ENCODE results near the gene MBL2. TPM values are rescaled to one million over a fixed set of nuclear protein-coding genes. Genes with fewer than 3 reads are reported as not detected.

Gene MBL2
- total and polyA plus RNA-seq, 2 of the 8 experiments (the other 6 are each of a cell fraction or from before 2014, with no cell fraction given), result not detected

- H2BK12ac ChIP-seq (ENCODE audit: low read depth, low read length), result no peak overlapping the region
- no peak overlapping the region for H4K8ac ChIP-seq (ENCODE audit: extremely low read depth, insufficient read depth, low read length)
- H2BK20ac ChIP-seq (ENCODE audit: low read length), result no peak overlapping the region
- no peak overlapping the region for H3K4me2 ChIP-seq (ENCODE audit: insufficient read depth in 1 of 2, low read depth in 2 of 2, low read length in 2 of 2)
- no peak overlapping the region for H2AFZ ChIP-seq (ENCODE audit: low read length)
- no peak overlapping the region for H4K91ac ChIP-seq (replicated peaks; ENCODE audit: insufficient read length, low read length)
- FAIRE-seq (no peak), DNase-seq (ENCODE audit: low read depth in 1 of 2, low spot score in 2 of 2) (no peak)
- H3K14ac ChIP-seq (ENCODE audit: insufficient read length), result no peak overlapping the region
- H3K56ac ChIP-seq (replicated peaks; ENCODE audit: insufficient read length, low read depth, low read length), result no peak overlapping the region
- H2BK15ac ChIP-seq (ENCODE audit: low read length), result no peak overlapping the region
- no peaks in the 10 kb centered on the region for H4K20me1 ChIP-seq (replicated peaks in 1 of 2; ENCODE audit: control insufficient read depth in 1 of 2, insufficient read depth in 2 of 2, low read length in 2 of 2)
- no peaks in the 10 kb centered on the region for H3K23me2 ChIP-seq (ENCODE audit: low read depth, low read length)
- no peaks in the 10 kb centered on the region for H3K36me3 ChIP-seq (ENCODE audit: control insufficient read depth in 2 of 4, insufficient read depth in 4 of 4, low read length in 3 of 4)
- 31% methylated on average over 3 of the region's 3 CpGs; no CpG with 5 or more reads in 1 of the 2 experiments for WGBS, 2 experiments (ENCODE audit: extremely low coverage in 1 of 2, insufficient coverage in 1 of 2, insufficient read length in 1 of 2, insufficient replicate concordance in 2 of 2, low coverage in 1 of 2, low lambda C conversion rate in 2 of 2, missing lambda C conversion rate in 1 of 2)
- no peak overlapping the region for H3K9ac ChIP-seq (replicated peaks in 1 of 4; ENCODE audit: extremely low read depth in 1 of 4, low read depth in 3 of 4, low read length in 3 of 4)
- no peaks in the 10 kb centered on the region for H3K79me2 ChIP-seq (ENCODE audit: control insufficient read depth in 1 of 2, insufficient read depth in 2 of 2, low read length in 2 of 2)
- no peaks in the 10 kb centered on the region for H3K27me3 ChIP-seq (replicated peaks in 1 of 4; ENCODE audit: control insufficient read depth in 3 of 4, extremely low read depth in 1 of 4, insufficient read depth in 3 of 4, low read length in 3 of 4)
- H2BK120ac ChIP-seq (replicated peaks; ENCODE audit: low read depth, low read length), result no peak overlapping the region
- H3K4ac ChIP-seq (replicated peaks; ENCODE audit: insufficient read length, low read depth, low read length), result no peak overlapping the region
- TF ChIP-seq ATF3 (IDR thresholded peaks at IDR 0.05; ENCODE audit: insufficient read depth, low read depth, low read length), result no peak
- TF ChIP-seq RAD21 (IDR thresholded peaks at IDR 0.05 in 1 of 2, conservative IDR thresholded peaks at IDR 0.05 in 1 of 2; ENCODE audit: low read depth in 2 of 2, low read length in 2 of 2), result no peak
- no peak for TF ChIP-seq CTBP2 (IDR thresholded peaks at IDR 0.05; ENCODE audit: borderline replicate concordance, insufficient read depth, insufficient read length, low read length)
- no peak for TF ChIP-seq SP4 (IDR thresholded peaks at IDR 0.05; ENCODE audit: low read length)
- TF ChIP-seq ASH2L (IDR thresholded peaks at IDR 0.05; ENCODE audit: low read length), result no peak
- no peak for TF ChIP-seq SUZ12 (IDR thresholded peaks at IDR 0.05; ENCODE audit: low read length)
- TF ChIP-seq TAF1 (IDR thresholded peaks at IDR 0.05; ENCODE audit: low read depth, low read length), result no peak
- TF ChIP-seq CBX8 (IDR thresholded peaks at IDR 0.05; ENCODE audit: borderline replicate concordance, low read depth, low read length), result no peak
- H3K27ac ChIP-seq (ENCODE audit: low read depth, low read length), result no peak overlapping the region
- no peak overlapping the region for H2BK5ac ChIP-seq (ENCODE audit: low read depth, low read length)
- no peaks in the 10 kb centered on the region for H3K9me3 ChIP-seq (ENCODE audit: insufficient read depth in 2 of 2, low read depth in 1 of 2, low read length in 1 of 2)
- ChIA-PET POLR2A (ENCODE audit: partially characterized antibody) (no interaction called here), CTCF (ENCODE audit: partially characterized antibody) (interaction anchor here (2.8 kb wide), 1 partner anchor 45 kb away, joined by 11 read pairs; no protein-coding TSS in a partner anchor)
- H3K4me1 ChIP-seq (replicated peaks in 1 of 4; ENCODE audit: control insufficient read depth in 3 of 4, insufficient read depth in 4 of 4, low read length in 3 of 4), result no peaks in the 10 kb centered on the region
- H2AK5ac ChIP-seq (ENCODE audit: low read depth, low read length), result no peak overlapping the region
- no peaks in the 10 kb centered on the region for H3K79me1 ChIP-seq (ENCODE audit: low read depth, low read length)
- H3K23ac ChIP-seq (ENCODE audit: insufficient read length), result no peak overlapping the region
- no peak overlapping the region for H3K18ac ChIP-seq (ENCODE audit: extremely low read depth, low read length)
- no peak overlapping the region for H3K4me3 ChIP-seq (ENCODE audit: extremely low read depth in 1 of 4, insufficient read depth in 2 of 4, low read depth in 3 of 4, low read length in 4 of 4)
- H4K5ac ChIP-seq (ENCODE audit: insufficient read length, low read depth, low read length), result no peak overlapping the region
Observed at GRCh38 chr10:52785418-52785817, 12.8 kb upstream of the MBL2 start.
